Measurements from ENCODE around the gene CCDC61.

- TF ChIP-seq, protein P1, sequence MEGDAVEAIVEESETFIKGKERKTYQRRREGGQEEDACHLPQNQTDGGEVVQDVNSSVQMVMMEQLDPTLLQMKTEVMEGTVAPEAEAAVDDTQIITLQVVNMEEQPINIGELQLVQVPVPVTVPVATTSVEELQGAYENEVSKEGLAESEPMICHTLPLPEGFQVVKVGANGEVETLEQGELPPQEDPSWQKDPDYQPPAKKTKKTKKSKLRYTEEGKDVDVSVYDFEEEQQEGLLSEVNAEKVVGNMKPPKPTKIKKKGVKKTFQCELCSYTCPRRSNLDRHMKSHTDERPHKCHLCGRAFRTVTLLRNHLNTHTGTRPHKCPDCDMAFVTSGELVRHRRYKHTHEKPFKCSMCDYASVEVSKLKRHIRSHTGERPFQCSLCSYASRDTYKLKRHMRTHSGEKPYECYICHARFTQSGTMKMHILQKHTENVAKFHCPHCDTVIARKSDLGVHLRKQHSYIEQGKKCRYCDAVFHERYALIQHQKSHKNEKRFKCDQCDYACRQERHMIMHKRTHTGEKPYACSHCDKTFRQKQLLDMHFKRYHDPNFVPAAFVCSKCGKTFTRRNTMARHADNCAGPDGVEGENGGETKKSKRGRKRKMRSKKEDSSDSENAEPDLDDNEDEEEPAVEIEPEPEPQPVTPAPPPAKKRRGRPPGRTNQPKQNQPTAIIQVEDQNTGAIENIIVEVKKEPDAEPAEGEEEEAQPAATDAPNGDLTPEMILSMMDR (conservative IDR thresholded peaks at IDR 0.05; ENCODE audit: low read length), result no peak
- no peak for TF ChIP-seq EZH2phosphoT487 (IDR thresholded peaks at IDR 0.05; ENCODE audit: borderline replicate concordance, low read depth, low read length)
Measured at GRCh38 chr19:45995715-45996385, 583 bp downstream of the CCDC61 start.

All from OCI-LY7 (cell line).